Fibroblast of the aortic adventitia (primary cell): ENCODE measurements around the gene PEX5L. TPM values are rescaled to one million over a fixed set of nuclear protein-coding genes. Genes with fewer than 3 reads are reported as not detected.

ENCODE experiments used
- DNase-seq: peaks from one replicate; pipeline ENCODE4 v3.0.0-alpha.2; 2010; ENCODE audit warnings: low read depth
- H3K4me3 ChIP-seq: 2 replicates; pipeline ENCODE4 v1.5.1; 2011; ENCODE audit warnings: low read depth, mild to moderate bottlenecking, control low read depth, low read length, moderate library complexity
- total RNA-seq: library from RNA; depleted of rRNA; stranded (reverse); fragments of >200 nt; gene quantifications from 2 replicates; pipeline ENCODE4 v1.2.3, GENCODE V29; 2012; ENCODE audit warnings: low replicate concordance
- TF ChIP-seq, protein P1 (sequence below): IDR thresholded peaks from 2 replicates; pipeline ENCODE4 v1.5.1; 2011; ENCODE audit warnings: mild to moderate bottlenecking, low read length, control low read depth, inconsistent platforms; ENCODE audit not compliant: insufficient read depth

Gene PEX5L
- total RNA-seq, 1 donor = 0.27 TPM

DNA sequence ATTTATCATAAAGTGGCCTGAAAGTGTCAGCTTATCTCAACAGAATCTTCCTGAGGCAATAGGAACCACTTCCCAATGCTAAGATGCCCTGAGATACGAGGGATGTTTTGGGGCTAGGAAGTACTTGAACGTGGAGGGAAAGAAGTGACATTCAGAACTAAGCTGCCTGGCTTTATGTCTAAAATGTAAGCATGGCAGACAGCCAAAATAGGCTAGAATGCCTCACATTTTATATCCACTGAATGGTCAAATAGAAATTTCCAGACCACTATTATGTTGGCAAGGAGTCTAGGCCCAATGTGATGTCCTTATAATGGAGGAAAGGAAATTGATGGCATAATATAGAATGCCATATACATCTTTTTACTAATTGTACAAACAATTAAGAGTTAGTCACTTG is 154.9 kb downstream of the PEX5L start:
- no peak overlapping the region for H3K4me3 ChIP-seq
- TF ChIP-seq, protein P1, sequence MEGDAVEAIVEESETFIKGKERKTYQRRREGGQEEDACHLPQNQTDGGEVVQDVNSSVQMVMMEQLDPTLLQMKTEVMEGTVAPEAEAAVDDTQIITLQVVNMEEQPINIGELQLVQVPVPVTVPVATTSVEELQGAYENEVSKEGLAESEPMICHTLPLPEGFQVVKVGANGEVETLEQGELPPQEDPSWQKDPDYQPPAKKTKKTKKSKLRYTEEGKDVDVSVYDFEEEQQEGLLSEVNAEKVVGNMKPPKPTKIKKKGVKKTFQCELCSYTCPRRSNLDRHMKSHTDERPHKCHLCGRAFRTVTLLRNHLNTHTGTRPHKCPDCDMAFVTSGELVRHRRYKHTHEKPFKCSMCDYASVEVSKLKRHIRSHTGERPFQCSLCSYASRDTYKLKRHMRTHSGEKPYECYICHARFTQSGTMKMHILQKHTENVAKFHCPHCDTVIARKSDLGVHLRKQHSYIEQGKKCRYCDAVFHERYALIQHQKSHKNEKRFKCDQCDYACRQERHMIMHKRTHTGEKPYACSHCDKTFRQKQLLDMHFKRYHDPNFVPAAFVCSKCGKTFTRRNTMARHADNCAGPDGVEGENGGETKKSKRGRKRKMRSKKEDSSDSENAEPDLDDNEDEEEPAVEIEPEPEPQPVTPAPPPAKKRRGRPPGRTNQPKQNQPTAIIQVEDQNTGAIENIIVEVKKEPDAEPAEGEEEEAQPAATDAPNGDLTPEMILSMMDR = no peak
- DNase-seq = peak; percentile 36

DNA sequence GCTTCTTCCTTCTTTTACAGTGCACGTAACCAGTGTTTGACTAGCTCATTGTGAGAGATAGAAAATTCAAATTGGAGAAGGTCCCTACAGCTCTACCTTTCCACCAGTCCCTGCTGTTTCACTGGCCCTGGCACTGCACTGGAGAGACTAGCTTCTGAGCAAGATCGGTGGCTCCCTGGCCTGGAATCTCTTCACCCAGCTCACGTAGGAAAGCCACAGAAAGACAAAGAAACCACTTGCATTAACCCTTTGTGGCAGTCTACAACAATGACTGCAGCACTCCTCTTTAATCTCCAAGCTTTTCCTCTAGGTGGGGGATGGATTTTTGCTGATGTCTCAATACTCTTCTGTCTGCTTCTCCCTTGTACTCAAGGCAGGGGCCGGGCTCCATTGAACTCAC is 155.9 kb downstream of the PEX5L start:
- TF ChIP-seq, protein P1 = no peak
- no peak for DNase-seq
- H3K4me3 ChIP-seq = no peak overlapping the region

DNA sequence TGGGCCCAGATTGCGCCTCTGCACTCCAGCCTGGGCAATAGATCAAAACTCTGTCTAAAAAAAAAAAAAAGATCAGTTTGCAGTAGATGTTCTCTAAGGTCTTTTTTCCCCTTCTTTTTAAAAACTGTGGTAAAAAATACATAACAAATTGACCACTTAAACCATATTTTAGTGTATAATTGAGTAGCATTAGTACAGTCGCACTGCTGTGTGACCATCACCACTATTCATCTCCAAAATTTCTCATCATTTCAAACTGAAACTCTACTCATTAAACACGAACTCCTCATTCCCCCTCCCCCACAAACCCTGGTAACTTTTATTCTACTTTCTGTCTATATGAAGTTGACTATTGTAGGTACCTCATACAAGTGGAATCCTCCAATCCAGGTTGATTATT is 160.3 kb downstream of the PEX5L start:
- no peak for DNase-seq
- no peak overlapping the region for H3K4me3 ChIP-seq

DNA sequence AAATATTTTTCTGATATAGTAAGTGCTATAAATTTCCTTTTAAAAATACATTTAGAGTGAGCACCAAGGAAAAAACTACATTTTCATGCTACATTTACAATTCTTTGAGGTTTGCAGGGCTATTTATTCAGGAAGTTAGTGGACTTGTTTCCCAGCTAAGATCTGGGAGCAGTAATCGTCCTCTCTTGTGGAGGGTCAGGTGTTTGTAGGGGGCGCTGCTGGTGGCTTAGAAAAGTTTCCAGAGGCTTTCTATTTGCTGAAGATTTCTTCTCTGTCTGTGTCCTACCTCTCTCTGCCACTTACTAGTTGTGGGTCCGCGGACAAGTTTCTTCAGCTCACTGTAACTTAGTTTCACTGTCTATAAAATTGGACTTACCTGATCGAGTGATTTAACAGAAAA is 163.9 kb downstream of the PEX5L start:
- TF ChIP-seq, protein P1 = no peak
- DNase-seq = no peak
- H3K4me3 ChIP-seq = no peak overlapping the region

More for the DNA sequence above, 160.3 kb downstream of the PEX5L start:
- TF ChIP-seq, protein P1 = no peak

DNA sequence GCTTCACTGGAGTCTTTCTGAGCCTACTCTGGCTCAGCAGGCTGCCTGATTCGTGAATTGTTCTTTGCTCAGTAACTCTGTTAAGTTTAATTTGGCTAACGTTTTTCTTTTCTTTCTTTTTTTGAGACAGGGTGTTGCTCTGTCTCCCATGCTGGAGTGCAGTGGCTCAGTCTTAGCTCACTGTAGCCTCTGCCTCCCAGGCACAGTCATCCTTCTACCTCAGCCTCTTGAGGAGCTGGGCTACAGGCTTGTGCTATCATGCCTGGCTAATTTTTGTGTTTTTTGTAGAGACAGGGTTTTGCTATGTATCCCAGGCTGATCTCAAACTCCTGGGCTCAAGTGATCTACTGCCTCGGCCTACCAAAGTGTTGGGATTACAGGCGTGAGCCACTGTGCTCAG is 165.0 kb downstream of the PEX5L start:
- DNase-seq = no peak
- H3K4me3 ChIP-seq = no peak overlapping the region
- TF ChIP-seq, protein P1 = no peak

DNA sequence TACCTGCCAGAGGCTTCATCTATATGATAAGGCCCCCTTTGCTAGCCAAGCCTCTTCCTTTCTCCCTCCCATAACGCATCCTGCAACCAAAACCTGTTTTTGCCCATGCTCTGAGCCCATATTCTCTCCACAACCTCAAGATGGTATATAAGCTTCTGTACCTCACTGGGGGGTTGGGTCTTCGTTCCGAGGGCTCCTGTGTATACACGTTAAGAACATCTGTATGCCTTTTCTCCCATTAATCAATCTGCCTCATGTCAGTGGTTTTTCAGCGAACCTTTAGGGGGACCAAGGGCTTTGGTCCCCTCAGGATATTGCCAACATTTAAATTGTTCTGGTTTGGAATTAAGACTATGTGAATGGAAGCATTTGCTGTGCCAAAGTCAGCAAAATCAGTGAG is 168.0 kb downstream of the PEX5L start:
- DNase-seq = no peak
- TF ChIP-seq, protein P1 = no peak
- no peak overlapping the region for H3K4me3 ChIP-seq

DNA sequence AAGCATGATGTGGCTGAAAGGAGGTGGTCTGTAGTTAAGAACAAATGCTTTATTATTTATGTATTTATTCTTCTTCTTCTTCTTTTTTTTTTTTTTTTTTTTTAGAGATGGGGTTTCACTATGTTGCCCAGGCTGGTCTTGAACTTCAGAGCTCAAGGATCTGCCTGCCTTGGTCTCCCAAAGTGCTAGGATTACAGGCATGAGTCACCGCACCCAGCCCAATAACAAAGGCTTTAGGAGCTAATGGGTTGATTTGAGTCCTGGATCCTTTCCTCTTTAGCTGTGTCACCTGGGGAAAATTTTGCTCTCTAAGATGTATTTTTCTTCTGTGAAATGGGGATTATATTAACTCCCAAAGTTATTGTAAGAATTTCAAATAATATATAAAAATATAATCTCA is 168.8 kb downstream of the PEX5L start:
- TF ChIP-seq, protein P1 = no peak
- H3K4me3 ChIP-seq = no peak overlapping the region
- no peak for DNase-seq
